ENCODE data around the gene HORMAD2.
A peak's percentile ranks its signal among the peaks of the same experiment; 100 is the strongest.

HORMAD2 gene

GRCh38 chr22:30044369-30044768 is 35.9 kb upstream of the HORMAD2 start:
- Histone ChIP-seq H3K36me3 (replicated peaks) (no peaks in the 10 kb centered on the region), H3K4me3 (ENCODE audit: low read depth, low read length) (no peak overlapping the region), H3K27ac (peak overlapping the region; percentile 35), H3K27me3 (replicated peaks) (no peaks in the 10 kb centered on the region)
- peak; percentile 91 for DNase-seq
- in situ Hi-C loops (cut with HindIII; ENCODE audit: low pct_ligation_motif_present, low sequenced_read_pairs): no loop called here
- no peak for TF ChIP-seq CTCF (IDR thresholded peaks at IDR 0.05; ENCODE audit: low read depth, low read length, missing control alignments)

GRCh38 chr22:30044881-30045493 is 35.3 kb upstream of the HORMAD2 start:
- Histone ChIP-seq H3K4me3 (ENCODE audit: low read depth, low read length) (no peak overlapping the region), H3K36me3 (replicated peaks) (no peaks in the 10 kb centered on the region), H3K27ac (peak overlapping the region; percentile 35), H3K27me3 (replicated peaks) (no peaks in the 10 kb centered on the region)
- TF ChIP-seq CTCF (IDR thresholded peaks at IDR 0.05; ENCODE audit: low read depth, low read length, missing control alignments): no peak
- no peak for DNase-seq
- in situ Hi-C loops (cut with HindIII; ENCODE audit: low pct_ligation_motif_present, low sequenced_read_pairs): no loop called here

GRCh38 chr22:30045494-30045887 is 34.8 kb upstream of the HORMAD2 start:
- in situ Hi-C loops (cut with HindIII; ENCODE audit: low pct_ligation_motif_present, low sequenced_read_pairs): no loop called here
- no peaks in the 10 kb centered on the region for H3K36me3 ChIP-seq (replicated peaks)
- no peaks in the 10 kb centered on the region for H3K27me3 ChIP-seq (replicated peaks)
- no peak overlapping the region for H3K27ac ChIP-seq
- no peak for DNase-seq
- H3K4me3 ChIP-seq (ENCODE audit: low read depth, low read length): no peak overlapping the region
- no peak for TF ChIP-seq CTCF (IDR thresholded peaks at IDR 0.05; ENCODE audit: low read depth, low read length, missing control alignments)

- DNase-seq: no peak
- in situ Hi-C loops (cut with HindIII; ENCODE audit: low pct_ligation_motif_present, low sequenced_read_pairs): no loop called here
- H3K36me3 ChIP-seq (replicated peaks): no peaks in the 10 kb centered on the region
- TF ChIP-seq CTCF (IDR thresholded peaks at IDR 0.05; ENCODE audit: low read depth, low read length, missing control alignments): no peak
- H3K27me3 ChIP-seq (replicated peaks): no peaks in the 10 kb centered on the region
- H3K4me3 ChIP-seq (ENCODE audit: low read depth, low read length): no peak overlapping the region
- no peak overlapping the region for H3K27ac ChIP-seq
These were observed 34.2 kb upstream of the HORMAD2 start for GRCh38 chr22:30045901-30046715.

GRCh38 chr22:30046716-30047363 is 33.4 kb upstream of the HORMAD2 start:
- in situ Hi-C loops (cut with HindIII; ENCODE audit: low pct_ligation_motif_present, low sequenced_read_pairs): no loop called here
- H3K27me3 ChIP-seq (replicated peaks): no peaks in the 10 kb centered on the region
- H3K4me3 ChIP-seq (ENCODE audit: low read depth, low read length): no peak overlapping the region
- no peak overlapping the region for H3K27ac ChIP-seq
- H3K36me3 ChIP-seq (replicated peaks): no peaks in the 10 kb centered on the region
- TF ChIP-seq CTCF (IDR thresholded peaks at IDR 0.05; ENCODE audit: low read depth, low read length, missing control alignments): no peak
- DNase-seq: no peak

Measured in brain microvascular endothelial cell (primary cell).